ENCODE measurements around the gene SNRK. TPM values are rescaled to one million over a fixed set of nuclear protein-coding genes. Genes with fewer than 3 reads are reported as not detected.

The SNRK gene
- total and polyA plus RNA-seq, 2 donors (not counting 3 experiments of a cell fraction or from before 2014, with no cell fraction given) = 43.3 to 99.9 TPM

- H3K9me3 ChIP-seq (replicated peaks; ENCODE audit: control insufficient read depth, insufficient read depth, low read length) = no peaks in the 10 kb centered on the region
- FAIRE-seq (no peak), DNase-seq (ENCODE audit: low read depth, low spot score) (no peak)
- no peaks in the 10 kb centered on the region for H3K36me3 ChIP-seq (ENCODE audit: control insufficient read depth in 2 of 2, extremely low read depth in 1 of 2, insufficient read depth in 2 of 2, low read length in 2 of 2)
- H2AFZ ChIP-seq (ENCODE audit: low read depth, low read length) = no peak overlapping the region
- H3K4me2 ChIP-seq (ENCODE audit: insufficient read depth, low read length) = no peak overlapping the region
- POLR2A ChIA-PET = no interaction called here
- H3K9ac ChIP-seq (replicated peaks; ENCODE audit: extremely low read depth, insufficient read depth, low read length) = no peak overlapping the region
- no peak for TF ChIP-seq MYC (IDR thresholded peaks at IDR 0.05; ENCODE audit: low read depth, low read length)
- TF ChIP-seq POLR2A (IDR thresholded peaks at IDR 0.05; ENCODE audit: low read depth, low read length) = no peak
- TF ChIP-seq EZH2 (IDR thresholded peaks at IDR 0.05; ENCODE audit: borderline replicate concordance, low read depth, low read length, severe bottlenecking) = no peak
- TF ChIP-seq CTCF (IDR thresholded peaks at IDR 0.05; ENCODE audit: extremely low read depth in 1 of 2, insufficient read depth in 1 of 2, low read depth in 1 of 2, low read length in 2 of 2) = no peak
- TF ChIP-seq JUN (IDR thresholded peaks at IDR 0.05; ENCODE audit: borderline replicate concordance, insufficient read depth, insufficient read length, low read depth) = no peak
- TF ChIP-seq GATA2 (IDR thresholded peaks at IDR 0.05; ENCODE audit: insufficient read depth, insufficient read length, low read depth, low read length) = no peak
- TF ChIP-seq, protein P1, sequence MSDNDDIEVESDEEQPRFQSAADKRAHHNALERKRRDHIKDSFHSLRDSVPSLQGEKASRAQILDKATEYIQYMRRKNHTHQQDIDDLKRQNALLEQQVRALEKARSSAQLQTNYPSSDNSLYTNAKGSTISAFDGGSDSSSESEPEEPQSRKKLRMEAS (IDR thresholded peaks at IDR 0.05; ENCODE audit: insufficient read depth, insufficient read length) = no peak
- TF ChIP-seq FOS (IDR thresholded peaks at IDR 0.05; ENCODE audit: borderline replicate concordance, insufficient read depth, low read length) = no peak
- no peak for TF ChIP-seq POLR2AphosphoS5 (IDR thresholded peaks at IDR 0.05; ENCODE audit: insufficient read depth, low read depth, low read length)
- CTCF ChIA-PET = interaction anchor here (0.9 kb wide), 2 partner anchors 15 to 77 kb away, joined by 3 to 4 read pairs; no protein-coding TSS in a partner anchor
- H3K4me3 ChIP-seq (replicated peaks in 1 of 3; ENCODE audit: insufficient read depth in 1 of 3, low read depth in 1 of 3, low read length in 3 of 3) = no peak overlapping the region
- H4K20me1 ChIP-seq (replicated peaks; ENCODE audit: control insufficient read depth, extremely low read depth, insufficient read depth, low read length) = no peaks in the 10 kb centered on the region
- no peak overlapping the region for H3K27ac ChIP-seq (ENCODE audit: insufficient read depth, low read depth, low read length)
- H3K79me2 ChIP-seq (ENCODE audit: control insufficient read depth, insufficient read depth, low read length) = no peaks in the 10 kb centered on the region
- BruUV-seq (replicated peaks) = no TSS peak
- no peaks in the 10 kb centered on the region for H3K27me3 ChIP-seq (ENCODE audit: control insufficient read depth in 2 of 2, insufficient read depth in 2 of 2, low read length in 2 of 2)
- H3K9me1 ChIP-seq (replicated peaks; ENCODE audit: control insufficient read depth, extremely low read depth, insufficient read depth, low read length) = no peaks in the 10 kb centered on the region
- dilution Hi-C loops (cut with MboI; ENCODE audit: extremely low pct_ligation_motif_present, low sequenced_read_pairs) (no loop called here), intact Hi-C loops (cut with micrococcal nuclease) (no loop called here)
- peaks cover 8% of the 10 kb centered on the region for H3K4me1 ChIP-seq (ENCODE audit: control insufficient read depth, extremely low read depth, insufficient read depth, low read length)
These were observed 47.5 kb upstream of the SNRK start for GRCh38 chr3:43238801-43239200.

All from endothelial cell of umbilical vein (primary cell).